GM06990 (cell line): ENCODE results near the gene PAIP1.

Experiments used
- DNase-seq: peaks from one replicate; pipeline ENCODE4 v3.0.0-alpha.2; 2011; ENCODE audit not compliant: insufficient read length; ENCODE audit errors: extremely low read depth
- H3K27me3 ChIP-seq: replicated peaks from 2 replicates; pipeline ENCODE4 v1.6.0; 2011; ENCODE audit warnings: low read length; ENCODE audit not compliant: control insufficient read depth, insufficient read depth
- H3K36me3 ChIP-seq: 2 replicates; pipeline ENCODE4 v1.5.1; 2011; ENCODE audit warnings: low read length; ENCODE audit not compliant: control insufficient read depth, insufficient read depth
- H3K4me3 ChIP-seq: replicated peaks from 2 replicates; pipeline ENCODE4 v1.5.1; 2011; ENCODE audit warnings: low read depth, mild to moderate bottlenecking, control low read depth, low read length
- CTCF ChIP-seq: IDR thresholded peaks from 2 replicates; pipeline ENCODE4 v1.5.1; 2011; ENCODE audit warnings: low read length, control low read depth, mild to moderate bottlenecking, inconsistent platforms; ENCODE audit not compliant: insufficient read depth, poor library complexity, severe bottlenecking

Gene PAIP1

GRCh38 chr5:43547532-43547931 is 9.3 kb downstream of the PAIP1 start:
- DNase-seq = no peak
- TF ChIP-seq CTCF = no peak
- peaks cover 12% of the 10 kb centered on the region for H3K36me3 ChIP-seq
- no peaks in the 10 kb centered on the region for H3K27me3 ChIP-seq
- no peak overlapping the region for H3K4me3 ChIP-seq

GRCh38 chr5:43543434-43543833 is 13.4 kb downstream of the PAIP1 start:
- DNase-seq = no peak
- Histone ChIP-seq H3K36me3 (peaks cover 12% of the 10 kb centered on the region), H3K27me3 (no peaks in the 10 kb centered on the region), H3K4me3 (no peak overlapping the region)
- no peak for TF ChIP-seq CTCF

- no peak for TF ChIP-seq CTCF
- peaks cover 6% of the 10 kb centered on the region for H3K36me3 ChIP-seq
Observed at GRCh38 chr5:43540746-43541145, 16.1 kb downstream of the PAIP1 start.

GRCh38 chr5:43536972-43537371 is 19.9 kb downstream of the PAIP1 start:
- Histone ChIP-seq H3K36me3 (peaks cover 4% of the 10 kb centered on the region; the same call in 1 of the 2 replicates), H3K4me3 (no peak overlapping the region), H3K27me3 (no peaks in the 10 kb centered on the region)
- TF ChIP-seq CTCF = no peak
- no peak for DNase-seq

More at GRCh38 chr5:43540746-43541145, 16.1 kb downstream of the PAIP1 start:
- no peak for DNase-seq
- no peak overlapping the region for H3K4me3 ChIP-seq
- no peaks in the 10 kb centered on the region for H3K27me3 ChIP-seq

- H3K27me3 ChIP-seq = no peaks in the 10 kb centered on the region
- no peak for TF ChIP-seq CTCF
- H3K36me3 ChIP-seq = peaks cover 7% of the 10 kb centered on the region; the same call in 1 of the 2 replicates
- no peak for DNase-seq
- no peak overlapping the region for H3K4me3 ChIP-seq
Observed at GRCh38 chr5:43533646-43534045, 23.2 kb downstream of the PAIP1 start.

- no peaks in the 10 kb centered on the region for H3K27me3 ChIP-seq
- no peak for TF ChIP-seq CTCF
- DNase-seq = no peak
- H3K36me3 ChIP-seq = peaks cover 9% of the 10 kb centered on the region
- H3K4me3 ChIP-seq = no peak overlapping the region
Observed at GRCh38 chr5:43530648-43531047, 26.2 kb downstream of the PAIP1 start.
